Measurements from ENCODE around the gene CYP3A7.
"Not testable (repeated sequence)": the region's sequence is repeated elsewhere in the genome, so short reads cannot be mapped to it uniquely, and the experiment has no call there.

The CYP3A7 gene

DNA sequence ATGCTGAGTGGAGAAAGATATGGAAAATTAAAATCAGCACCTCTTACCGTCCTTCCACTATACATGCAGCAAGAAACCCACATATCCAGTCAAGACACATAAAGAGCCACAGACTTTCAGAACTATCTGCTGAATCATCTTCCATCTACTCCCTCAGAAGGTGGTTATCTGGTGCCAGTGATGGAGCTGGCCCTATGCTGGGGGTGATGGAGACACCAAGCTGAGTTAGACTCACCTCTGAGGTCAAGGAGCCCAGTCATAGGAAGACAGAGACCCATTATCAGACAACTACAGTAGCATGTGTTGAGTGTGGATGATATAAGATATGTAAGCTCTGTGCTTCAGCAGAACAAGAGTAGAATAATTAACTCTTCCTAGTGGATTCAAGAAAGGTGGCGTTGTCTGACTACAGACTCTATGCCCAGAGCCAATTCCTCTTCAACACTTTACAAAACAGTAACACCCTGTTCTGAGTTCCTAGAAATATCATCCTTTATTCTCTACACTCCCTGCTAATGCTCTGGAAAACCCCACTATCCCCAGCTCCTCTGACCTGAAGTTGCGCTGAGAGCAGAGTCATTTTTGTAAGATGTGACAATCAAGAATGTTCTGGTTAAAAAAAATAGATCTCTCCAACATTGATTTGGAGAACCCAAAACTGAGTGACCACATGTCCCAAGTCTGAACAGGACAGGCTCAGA is 69.5 kb downstream of the CYP3A7 start:
- DNase-seq: no peak

DNA sequence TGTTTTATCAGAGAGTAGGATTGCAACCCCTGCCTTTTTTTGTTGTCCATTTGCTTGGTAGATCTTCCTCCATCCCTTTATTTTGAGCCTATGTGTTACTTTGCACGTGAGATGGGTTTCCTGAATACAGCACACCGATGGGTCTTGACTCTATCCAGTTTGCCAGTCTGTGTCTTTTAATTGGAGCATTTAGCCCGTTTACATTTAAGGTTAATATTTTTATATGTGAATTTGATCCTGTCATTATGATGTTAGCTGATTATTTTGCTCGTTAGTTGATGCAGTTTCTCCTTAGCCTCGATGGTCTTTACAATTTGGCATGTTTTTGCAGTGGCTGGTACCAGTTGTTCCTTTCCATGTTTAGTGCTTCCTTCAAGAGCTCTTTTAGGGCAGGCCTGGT is 77.1 kb downstream of the CYP3A7 start:
- DNase-seq: not testable (repeated sequence)
